GM19239 (cell line): ENCODE results near the gene PCGF6.
"Not testable (repeated sequence)": the region's sequence is repeated elsewhere in the genome, so short reads cannot be mapped to it uniquely, and the experiment has no call there.

ENCODE experiments used
- DNase-seq: peaks from one replicate; pipeline ENCODE4 v3.0.0; 2011; ENCODE audit warnings: low spot score; ENCODE audit not compliant: insufficient read length
- FAIRE-seq: peaks from 2 replicates; lab custom pipeline; 2011; peaks lifted over from hg19 to GRCh38; lab: Jason Lieb, UNC

PCGF6 gene

DNA sequence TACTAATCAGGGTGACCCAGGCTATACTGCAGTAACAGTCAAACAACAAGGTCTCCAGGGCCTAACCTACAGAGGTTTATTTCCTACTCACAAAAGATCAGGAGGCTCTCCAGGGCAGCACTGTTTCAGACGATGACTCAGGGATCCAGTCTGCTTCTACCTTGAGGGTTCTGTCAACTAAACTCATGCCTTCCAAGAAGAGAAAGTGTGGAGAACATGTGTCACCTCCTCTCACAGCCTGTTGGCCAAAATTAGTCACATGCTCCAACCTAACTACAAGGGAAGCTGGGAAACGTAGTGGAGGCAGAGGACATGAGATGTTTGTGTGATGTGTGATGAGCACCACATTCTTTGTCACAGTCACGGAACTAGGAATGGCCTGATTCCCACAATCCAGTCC lies 88.7 kb downstream of the PCGF6 start:
- DNase-seq (no peak), FAIRE-seq (no peak)

DNA sequence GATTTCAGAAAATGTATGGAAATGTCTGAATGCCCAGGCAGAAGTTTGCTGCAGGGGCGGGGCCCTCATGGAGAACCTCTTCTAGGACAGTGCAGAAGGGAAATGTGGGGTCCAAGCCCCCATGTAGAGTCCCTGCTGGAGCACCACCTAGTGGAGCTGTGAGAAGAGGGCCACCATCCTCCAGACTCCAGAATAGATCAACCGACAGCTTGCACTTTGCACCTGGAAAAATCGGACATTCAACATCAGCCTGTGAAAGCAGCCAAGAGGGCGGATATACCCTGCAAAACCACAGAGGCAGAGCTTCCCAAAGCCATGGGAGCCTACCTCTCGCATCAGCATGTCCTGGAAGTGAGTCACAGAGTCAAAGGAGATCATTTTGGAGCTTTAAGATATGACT lies 91.0 kb downstream of the PCGF6 start:
- FAIRE-seq (no peak), DNase-seq (no peak)

DNA sequence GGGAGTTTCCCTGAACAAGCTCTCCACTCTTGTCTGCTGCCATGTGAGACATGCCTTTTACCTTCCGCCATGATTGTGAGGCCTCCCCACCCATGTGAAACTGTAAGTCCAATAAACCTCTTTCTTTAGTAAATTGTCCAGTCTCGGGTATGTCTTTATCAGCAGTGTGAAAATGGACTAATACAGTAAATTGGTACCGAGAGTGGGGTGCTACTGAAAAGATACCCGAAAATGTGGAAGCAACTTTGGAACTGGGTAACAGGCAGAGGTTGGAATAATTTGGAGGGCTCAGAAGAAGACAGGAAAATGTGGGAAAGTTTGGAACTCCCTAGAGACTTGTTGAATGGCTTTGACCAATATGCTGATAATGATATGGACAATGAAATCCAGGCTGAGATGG lies 92.0 kb downstream of the PCGF6 start:
- FAIRE-seq, DNase-seq: not testable (repeated sequence)

DNA sequence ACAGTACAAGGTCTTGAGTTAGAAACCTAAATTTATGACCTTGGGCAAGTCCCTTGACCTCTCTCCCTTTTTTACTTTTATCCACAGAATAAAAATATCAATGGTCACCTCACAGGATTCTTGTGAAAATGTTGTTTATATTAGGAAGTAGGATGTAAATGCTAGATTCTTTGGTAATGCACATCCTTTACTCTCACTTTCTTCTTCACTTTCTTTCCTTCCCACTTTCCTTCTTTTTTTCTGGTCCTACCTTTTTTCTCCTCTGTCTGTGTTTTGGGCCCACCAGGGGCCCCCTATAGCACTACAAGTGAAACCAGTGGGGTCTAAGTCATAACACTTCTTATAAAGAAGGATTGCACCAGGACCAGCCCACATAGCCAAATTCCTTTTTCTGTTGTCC lies 93.1 kb downstream of the PCGF6 start:
- FAIRE-seq (no peak), DNase-seq (no peak)

DNA sequence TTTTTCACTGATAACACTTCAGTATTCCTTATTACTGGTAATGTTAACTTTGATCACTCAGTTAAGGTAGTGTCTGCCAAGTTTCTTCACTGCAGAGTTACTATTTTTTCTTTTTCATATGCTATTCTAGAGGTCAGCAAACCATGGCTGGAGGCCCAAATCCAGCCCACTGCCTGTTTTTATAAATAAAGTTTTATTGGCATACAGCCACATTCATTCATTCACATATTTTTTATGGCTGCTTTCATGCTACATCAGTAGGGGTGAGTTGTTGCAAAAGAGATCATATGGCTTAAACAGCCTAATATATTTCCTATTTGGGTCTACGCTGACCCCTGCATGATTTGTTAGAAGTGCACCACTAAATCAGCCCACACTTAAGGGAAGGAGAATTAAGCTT lies 94.3 kb downstream of the PCGF6 start:
- no peak for FAIRE-seq
- DNase-seq = no peak

DNA sequence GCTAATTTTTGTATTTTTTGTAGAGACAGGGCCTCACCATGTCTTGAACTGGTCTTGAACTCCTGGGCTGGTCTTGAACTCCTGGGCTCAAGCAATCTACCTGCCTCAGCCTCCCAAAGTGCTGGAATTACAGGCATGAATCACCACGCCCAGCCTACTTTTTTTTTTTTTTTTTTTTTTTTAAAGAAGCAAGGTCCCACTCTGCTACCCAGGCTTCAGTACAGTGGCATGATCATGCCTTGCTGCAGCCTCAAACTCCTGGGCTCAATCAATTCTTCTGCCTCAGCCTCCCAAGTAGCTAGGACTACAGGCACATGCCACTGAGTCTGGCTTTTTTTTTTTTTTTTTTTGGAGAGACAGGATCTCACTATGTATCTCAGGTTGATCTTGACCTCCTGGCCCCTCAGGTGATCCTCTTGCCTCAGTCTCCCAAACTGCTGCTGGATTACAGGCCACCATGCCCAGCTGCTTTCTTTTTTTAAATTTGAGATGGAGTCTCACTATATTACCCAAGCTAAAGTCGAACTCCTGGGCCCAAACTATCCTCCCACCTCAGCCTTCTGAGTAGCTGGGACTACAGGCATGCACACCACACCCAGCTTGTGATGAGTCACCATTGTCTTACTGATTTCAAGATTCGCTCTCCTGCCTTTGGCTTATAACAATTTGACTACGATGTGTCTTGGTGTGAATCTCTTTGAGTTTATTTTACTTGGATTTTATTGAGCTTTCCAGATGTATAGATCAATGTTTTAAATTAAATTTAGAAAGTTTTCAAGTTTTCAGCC lies 96.2 kb downstream of the PCGF6 start:
- no peak for DNase-seq
- FAIRE-seq = no peak

DNA sequence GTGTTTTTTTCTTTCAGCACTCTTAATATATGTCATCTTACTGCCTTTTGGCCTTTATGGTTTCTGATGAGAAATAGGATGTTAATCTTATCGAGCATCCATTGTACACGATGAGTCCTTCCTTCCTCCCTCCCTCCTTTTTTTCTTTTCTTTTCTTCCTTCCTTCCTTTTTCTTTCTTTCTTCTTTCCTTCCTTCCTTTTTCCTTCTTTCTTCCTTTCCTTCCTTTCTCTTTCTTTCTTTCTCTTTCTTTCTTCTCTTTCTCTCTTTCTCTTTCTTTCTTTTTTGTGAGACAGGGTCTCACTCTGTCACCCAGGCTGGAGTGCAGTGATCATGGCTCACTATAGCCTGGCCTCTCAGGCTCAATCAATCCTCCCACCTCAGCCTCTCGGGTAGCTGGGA lies 96.8 kb downstream of the PCGF6 start:
- DNase-seq (no peak), FAIRE-seq (no peak)
